ENCODE data around the gene C14orf93. TPM values are rescaled to one million over a fixed set of nuclear protein-coding genes. Genes with fewer than 3 reads are reported as not detected.
A peak's percentile ranks its signal among the peaks of the same experiment; 100 is the strongest.
"Not testable (repeated sequence)": the region's sequence is repeated elsewhere in the genome, so short reads cannot be mapped to it uniquely, and the experiment has no call there.

C14orf93 gene
- total and polyA plus RNA-seq, 2 donors (not counting 1 experiment from before 2014, with no cell fraction given), result 4.8 to 13.0 TPM

GRCh38 chr14:22955702-22956569, 54.0 kb downstream of the C14orf93 start:
- Histone ChIP-seq H3K79me2 (ENCODE audit: control insufficient read depth, insufficient read depth, low read length) (peaks cover 4% of the 10 kb centered on the region), H3K4me2 (ENCODE audit: extremely low read depth, insufficient read depth, low read length) (peak overlapping the region; percentile 83), H3K36me3 (ENCODE audit: control insufficient read depth, insufficient read depth, low read length) (peaks cover 2% of the 10 kb centered on the region), H3K4me3 (replicated peaks in 1 of 4; ENCODE audit: control extremely low read depth in 1 of 4, insufficient read depth in 1 of 4, low read depth in 3 of 4, low read length in 4 of 4) (peak overlapping the region; percentile 57 to 82 (median 71)), H3K4me1 (ENCODE audit: control insufficient read depth, extremely low read depth, insufficient read depth, low read length) (peaks cover 8% of the 10 kb centered on the region), H3K27ac (ENCODE audit: insufficient read depth, low read length) (peak overlapping the region; percentile 62), H4K20me1 (ENCODE audit: control insufficient read depth, extremely low read depth, insufficient read depth, low read length) (no peaks in the 10 kb centered on the region), H3K27me3 (ENCODE audit: control insufficient read depth, insufficient read depth, low read length) (no peaks in the 10 kb centered on the region), H2AFZ (ENCODE audit: low read length) (peak overlapping the region; percentile 65), H3K9ac (ENCODE audit: insufficient read depth, low read length) (peak overlapping the region; percentile 34), H3K9me3 (ENCODE audit: control insufficient read depth, insufficient read depth, low read depth, low read length) (no peaks in the 10 kb centered on the region)
- no peak for TF ChIP-seq CTCF (conservative IDR thresholded peaks at IDR 0.05 in 1 of 2, IDR thresholded peaks at IDR 0.05 in 1 of 2; ENCODE audit: low read depth in 1 of 2, low read length in 2 of 2)
- no peak for TF ChIP-seq EZH2 (IDR thresholded peaks at IDR 0.05; ENCODE audit: low read length, missing control alignments)
- DNase-seq (ENCODE audit: low read depth in 2 of 2), result peak; percentile 8 to 21

GRCh38 chr14:22952418-22952817, 57.5 kb downstream of the C14orf93 start:
- H3K9me3 ChIP-seq (ENCODE audit: control insufficient read depth, insufficient read depth, low read depth, low read length), result no peaks in the 10 kb centered on the region
- TF ChIP-seq CTCF (conservative IDR thresholded peaks at IDR 0.05 in 1 of 2, IDR thresholded peaks at IDR 0.05 in 1 of 2; ENCODE audit: low read depth in 1 of 2, low read length in 2 of 2) (no peak), EZH2 (IDR thresholded peaks at IDR 0.05; ENCODE audit: low read length, missing control alignments) (no peak)
- peaks cover 4% of the 10 kb centered on the region for H3K79me2 ChIP-seq (ENCODE audit: control insufficient read depth, insufficient read depth, low read length)
- H3K4me3 ChIP-seq (replicated peaks in 1 of 4; ENCODE audit: control extremely low read depth in 1 of 4, insufficient read depth in 1 of 4, low read depth in 3 of 4, low read length in 4 of 4), result no peak overlapping the region
- H3K27ac ChIP-seq (ENCODE audit: insufficient read depth, low read length), result no peak overlapping the region
- no peak overlapping the region for H2AFZ ChIP-seq (ENCODE audit: low read length)
- H3K36me3 ChIP-seq (ENCODE audit: control insufficient read depth, insufficient read depth, low read length), result peaks cover 2% of the 10 kb centered on the region
- H4K20me1 ChIP-seq (ENCODE audit: control insufficient read depth, extremely low read depth, insufficient read depth, low read length), result no peaks in the 10 kb centered on the region
- H3K27me3 ChIP-seq (ENCODE audit: control insufficient read depth, insufficient read depth, low read length), result no peaks in the 10 kb centered on the region
- H3K9ac ChIP-seq (ENCODE audit: insufficient read depth, low read length), result no peak overlapping the region
- DNase-seq (ENCODE audit: low read depth in 2 of 2), result no peak
- H3K4me2 ChIP-seq (ENCODE audit: extremely low read depth, insufficient read depth, low read length), result no peak overlapping the region
- H3K4me1 ChIP-seq (ENCODE audit: control insufficient read depth, extremely low read depth, insufficient read depth, low read length), result peaks cover 8% of the 10 kb centered on the region

- not testable (repeated sequence) for H3K36me3 ChIP-seq (ENCODE audit: control insufficient read depth, insufficient read depth, low read length)
These were observed 58.1 kb downstream of the C14orf93 start for GRCh38 chr14:22951795-22952194.

More at GRCh38 chr14:22951795-22952194, 58.1 kb downstream of the C14orf93 start:
- not testable (repeated sequence) for H2AFZ ChIP-seq (ENCODE audit: low read length); H3K27ac ChIP-seq (ENCODE audit: insufficient read depth, low read length); H3K9me3 ChIP-seq (ENCODE audit: control insufficient read depth, insufficient read depth, low read depth, low read length); H3K79me2 ChIP-seq (ENCODE audit: control insufficient read depth, insufficient read depth, low read length); H3K9ac ChIP-seq (ENCODE audit: insufficient read depth, low read length); DNase-seq (ENCODE audit: low read depth in 2 of 2); H3K27me3 ChIP-seq (ENCODE audit: control insufficient read depth, insufficient read depth, low read length); H4K20me1 ChIP-seq (ENCODE audit: control insufficient read depth, extremely low read depth, insufficient read depth, low read length); H3K4me2 ChIP-seq (ENCODE audit: extremely low read depth, insufficient read depth, low read length); H3K4me3 ChIP-seq (replicated peaks in 1 of 4; ENCODE audit: control extremely low read depth in 1 of 4, insufficient read depth in 1 of 4, low read depth in 3 of 4, low read length in 4 of 4); H3K4me1 ChIP-seq (ENCODE audit: control insufficient read depth, extremely low read depth, insufficient read depth, low read length)
